ENCODE results near the gene DNAH6. TPM values are rescaled to one million over a fixed set of nuclear protein-coding genes. Genes with fewer than 3 reads are reported as not detected.

Gene DNAH6
- total and polyA plus RNA-seq, 2 of the 13 experiments (the other 11 are each of a cell fraction or from before 2014, with no cell fraction given) = 0.01 TPM; not detected in 1

- DNase-seq (ENCODE audit: low spot score) (no peak), ATAC-seq (no peak), FAIRE-seq (no peak)
- 36% methylated on average over 11 of the region's 11 CpGs for WGBS (ENCODE audit: low lambda C conversion rate)
- Histone ChIP-seq H4K20me1 (ENCODE audit: insufficient read depth, low read length) (no peaks in the 10 kb centered on the region), H3K36me3 (replicated peaks in 1 of 2; ENCODE audit: control insufficient read depth in 1 of 2, insufficient read depth in 2 of 2, low read length in 2 of 2) (no peaks in the 10 kb centered on the region), H3K9me3 (ENCODE audit: low read length) (no peaks in the 10 kb centered on the region; the same call in 1 of the 2 replicates), H3K4me1 (ENCODE audit: insufficient read depth, low read length) (no peaks in the 10 kb centered on the region), H3K4me2 (ENCODE audit: low read depth, low read length) (no peak overlapping the region), H3K79me2 (ENCODE audit: insufficient read depth, low read length) (no peaks in the 10 kb centered on the region), H3K4me3 (replicated peaks in 1 of 3; ENCODE audit: insufficient read depth in 1 of 3, low read depth in 2 of 3, low read length in 3 of 3) (no peak overlapping the region), H2AFZ (ENCODE audit: low read length) (no peak overlapping the region), H3K27ac (ENCODE audit: extremely low read length, insufficient read depth, low read length) (no peak overlapping the region), H3K9ac (ENCODE audit: insufficient read depth, low read depth, low read length) (no peak overlapping the region), H3K27me3 (ENCODE audit: control insufficient read depth in 1 of 2, insufficient read depth in 2 of 2, low read length in 2 of 2) (peaks cover 0 to 11% of the 10 kb centered on the region in 2 experiments; a peak in 3 of 5 replicates)
- no peak for TF ChIP-seq DMTF1 (CRISPR knock-in tag; IDR thresholded peaks at IDR 0.05)
- TF ChIP-seq ZFP36L1 (CRISPR knock-in tag; IDR thresholded peaks at IDR 0.05) = no peak
- TF ChIP-seq TRIM24 (CRISPR knock-in tag; IDR thresholded peaks at IDR 0.05) = no peak
- no peak for TF ChIP-seq TOE1 (CRISPR knock-in tag; IDR thresholded peaks at IDR 0.05)
- TF ChIP-seq ZNF747 (CRISPR knock-in tag; IDR thresholded peaks at IDR 0.05; ENCODE audit: borderline replicate concordance) = no peak
- no peak for TF ChIP-seq ZNF746 (CRISPR knock-in tag; IDR thresholded peaks at IDR 0.05)
- BruUV-seq (replicated peaks) = no TSS peak
- in situ Hi-C loops (cut with HindIII; ENCODE audit: extremely low pct_ligation_motif_present, low pct_unique_long_range_greater_than_20kb) (no loop called here), intact Hi-C loops (cut with micrococcal nuclease; ENCODE audit: unreplicated experiment) (no loop called here)
- POLR2A ChIA-PET = no interaction called here
- CTCF ChIA-PET (ENCODE audit: low intra/inter-chr PET ratio, low total read pairs) = no interaction called here
Measured at GRCh38 chr2:84855731-84856130, 339.4 kb downstream of the DNAH6 start.

- no peaks in the 10 kb centered on the region; the same call in 1 of the 2 replicates for H3K9me3 ChIP-seq (ENCODE audit: low read length)
- H3K9ac ChIP-seq (ENCODE audit: insufficient read depth, low read depth, low read length) = no peak overlapping the region
- BruUV-seq (replicated peaks) = no TSS peak
- POLR2A ChIA-PET = no interaction called here
- intact Hi-C loops (cut with micrococcal nuclease; ENCODE audit: unreplicated experiment) = no loop called here
- in situ Hi-C loops (cut with HindIII; ENCODE audit: extremely low pct_ligation_motif_present, low pct_unique_long_range_greater_than_20kb) = no loop called here
- no peaks in the 10 kb centered on the region for H3K79me2 ChIP-seq (ENCODE audit: insufficient read depth, low read length)
- H3K4me2 ChIP-seq (ENCODE audit: low read depth, low read length) = no peak overlapping the region
- no peak for DNase-seq (ENCODE audit: low spot score)
- ATAC-seq = no peak
- no peak overlapping the region for H3K4me3 ChIP-seq (replicated peaks in 1 of 3; ENCODE audit: insufficient read depth in 1 of 3, low read depth in 2 of 3, low read length in 3 of 3)
- no peak for FAIRE-seq
- no peaks in the 10 kb centered on the region for H4K20me1 ChIP-seq (ENCODE audit: insufficient read depth, low read length)
- CTCF ChIA-PET (ENCODE audit: low intra/inter-chr PET ratio, low total read pairs) = no interaction called here
- no peak overlapping the region for H2AFZ ChIP-seq (ENCODE audit: low read length)
- WGBS (ENCODE audit: low lambda C conversion rate) = 38% methylated on average over 6 of the region's 6 CpGs
- peaks cover 0 to 20% of the 10 kb centered on the region in 2 experiments; a peak in 3 of 5 replicates for H3K27me3 ChIP-seq (ENCODE audit: control insufficient read depth in 1 of 2, insufficient read depth in 2 of 2, low read length in 2 of 2)
- no peaks in the 10 kb centered on the region for H3K36me3 ChIP-seq (replicated peaks in 1 of 2; ENCODE audit: control insufficient read depth in 1 of 2, insufficient read depth in 2 of 2, low read length in 2 of 2)
- no peak overlapping the region for H3K27ac ChIP-seq (ENCODE audit: extremely low read length, insufficient read depth, low read length)
- H3K4me1 ChIP-seq (ENCODE audit: insufficient read depth, low read length) = no peaks in the 10 kb centered on the region
- TF ChIP-seq ZNF430 (CRISPR knock-in tag; IDR thresholded peaks at IDR 0.05) (no peak), KLF13 (CRISPR knock-in tag; IDR thresholded peaks at IDR 0.05) (no peak), HNRNPLL (IDR thresholded peaks at IDR 0.05; ENCODE audit: low read depth, low read length, poor library complexity, severe bottlenecking) (no peak), ZNF281 (CRISPR knock-in tag; IDR thresholded peaks at IDR 0.05; ENCODE audit: borderline replicate concordance) (no peak), TCF12 (IDR thresholded peaks at IDR 0.05) (no peak), TCF12 (CRISPR knock-in tag; IDR thresholded peaks at IDR 0.05) (no peak), ZNF20 (CRISPR knock-in tag; IDR thresholded peaks at IDR 0.05) (no peak), ZZZ3 (CRISPR knock-in tag; IDR thresholded peaks at IDR 0.05; ENCODE audit: borderline replicate concordance) (no peak), ZNF614 (CRISPR knock-in tag; IDR thresholded peaks at IDR 0.05; ENCODE audit: borderline replicate concordance) (no peak), ZNF850 (CRISPR knock-in tag; conservative IDR thresholded peaks at IDR 0.05) (no peak)
Measured at GRCh38 chr2:84856787-84857186, 340.5 kb downstream of the DNAH6 start.
